Right lung (tissue), 5 donors: Measurements from ENCODE around the gene MGAT5. TPM values are rescaled to one million over a fixed set of nuclear protein-coding genes. Genes with fewer than 3 reads are reported as not detected.
A peak's percentile ranks its signal among the peaks of the same experiment; 100 is the strongest.

ENCODE experiments used
- DNase-seq, 2 donors: peaks; one replicate each; pipeline ENCODE4 v3.0.0-alpha.2; 2013
- polyA plus RNA-seq, 5 donors: library from polyadenylated mRNA; unstranded; fragments of 120-200 nt; gene quantifications; one replicate each; pipeline versions ENCODE4 v1.2.1 to v1.2.3, GENCODE V29; 2013; ENCODE audit warnings: inconsistent platforms in 1 of 5, low replicate concordance in 1 of 5; ENCODE audit not compliant: insufficient read length in 5 of 5, insufficient read depth in 1 of 5

The MGAT5 gene
- polyA plus RNA-seq, 5 donors = 20.7 to 27.3 (median 23.8) TPM

DNA sequence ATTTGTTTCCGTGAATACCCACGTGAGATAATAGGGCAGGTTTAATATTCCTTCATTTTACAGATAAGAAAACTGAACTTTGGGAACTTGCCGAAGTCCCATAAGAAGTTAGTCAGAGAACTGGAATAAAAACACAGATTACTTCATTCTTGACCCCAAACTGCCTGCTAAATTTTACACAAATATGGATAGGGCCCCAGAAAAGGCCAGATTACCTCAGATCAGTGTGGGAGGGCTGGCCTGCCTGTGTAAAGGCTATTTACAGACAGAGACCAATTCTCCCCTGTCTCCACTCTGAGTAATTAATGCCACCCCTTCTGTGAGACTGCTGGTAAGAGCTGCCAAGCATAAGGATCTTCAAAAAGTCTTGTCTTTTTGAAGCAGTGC, 139.2 kb downstream of the MGAT5 start:
- DNase-seq = no peak

DNA sequence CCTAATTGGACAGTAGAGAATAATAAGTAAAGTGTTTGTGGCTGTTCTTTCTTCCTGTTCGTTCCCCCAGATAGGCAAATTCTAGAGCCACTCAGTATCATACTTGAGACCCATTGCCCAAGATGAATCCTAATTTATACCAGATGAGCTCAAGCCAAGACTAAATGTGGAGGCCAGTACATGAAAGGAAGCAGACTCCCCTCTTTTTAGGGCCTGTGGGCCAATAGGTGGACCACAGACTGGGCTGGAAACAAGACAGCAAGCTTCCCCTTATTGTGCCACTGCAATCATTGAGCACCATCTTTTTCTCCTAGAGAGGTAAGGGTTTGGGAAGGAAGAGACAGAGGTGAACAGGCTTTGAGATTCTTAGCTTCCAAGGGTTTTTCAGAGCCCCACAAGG, 141.9 kb downstream of the MGAT5 start:
- DNase-seq = no peak

DNA sequence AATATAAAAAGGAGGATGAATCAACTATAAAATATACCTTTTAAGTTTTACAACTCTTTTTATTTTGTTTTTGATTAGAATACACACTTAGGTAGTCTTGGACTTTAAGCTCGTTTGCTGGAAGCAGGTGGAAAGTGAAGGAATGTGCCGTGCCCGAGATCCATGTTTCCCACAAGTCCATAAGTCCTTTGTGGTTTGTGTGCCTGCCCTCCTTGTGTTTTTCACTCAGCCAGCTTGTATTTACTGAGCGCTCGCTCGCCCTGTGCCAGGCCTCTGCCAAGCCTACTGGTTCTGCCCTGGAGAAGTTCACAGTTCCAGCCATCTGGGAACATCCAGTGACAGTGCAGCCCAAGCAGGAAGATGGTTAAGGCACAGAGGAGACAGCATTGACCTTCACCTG, 142.6 kb downstream of the MGAT5 start:
- DNase-seq = no peak

DNA sequence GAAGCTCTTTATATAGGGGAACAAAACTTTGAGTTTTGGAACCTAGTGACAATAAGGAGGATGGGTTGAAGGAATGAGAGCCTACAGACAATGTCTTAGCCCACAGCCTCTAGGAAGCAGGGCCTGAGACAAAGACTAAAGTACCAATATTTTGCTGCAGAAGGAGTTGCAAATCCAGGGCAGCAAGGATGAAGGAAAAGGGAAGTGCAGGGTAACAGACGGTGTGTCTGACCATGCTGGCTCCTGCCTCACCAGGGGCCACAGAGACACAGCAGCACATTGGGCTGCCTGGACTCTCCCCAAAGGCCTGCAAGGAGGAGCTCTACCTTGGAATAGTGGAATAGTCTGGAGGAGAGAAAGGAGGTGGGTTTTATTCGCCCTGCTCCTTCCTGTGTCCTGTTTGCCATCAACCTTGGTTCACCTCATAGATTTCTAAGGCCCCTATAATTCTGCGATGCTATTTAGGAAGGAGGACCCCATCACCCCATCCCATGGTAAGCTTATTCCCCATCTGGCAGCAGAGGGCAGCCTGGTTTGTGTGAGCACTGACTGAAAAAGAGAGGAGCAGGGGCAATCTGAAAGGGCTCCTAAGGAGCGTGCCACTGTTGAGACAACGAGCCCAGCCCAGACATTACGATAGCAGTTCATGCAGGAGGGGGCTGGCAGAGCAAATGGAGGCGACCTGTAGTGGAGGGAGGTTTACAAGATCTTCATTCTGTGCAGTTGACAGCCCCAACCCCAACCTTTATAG, 143.4 kb downstream of the MGAT5 start:
- DNase-seq = no peak

DNA sequence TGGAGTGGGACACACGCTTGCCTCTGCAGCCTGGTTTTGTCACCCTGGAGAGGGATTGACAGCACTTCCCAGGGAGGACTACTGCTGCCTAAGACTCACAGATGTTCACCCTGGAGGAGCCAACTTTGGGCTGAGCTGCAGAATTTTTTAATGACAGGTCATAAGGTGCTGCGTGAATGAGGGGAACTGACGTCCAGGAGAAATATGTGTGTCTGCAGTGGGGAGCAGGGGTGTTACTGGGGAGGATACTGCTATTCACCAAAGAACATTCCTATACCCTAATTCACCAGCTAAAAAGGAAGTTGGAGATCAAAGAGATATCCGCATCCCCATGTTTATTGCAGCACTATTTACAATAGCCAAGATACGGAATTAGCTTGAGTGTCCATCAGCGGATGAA, 144.4 kb downstream of the MGAT5 start:
- no peak for DNase-seq

DNA sequence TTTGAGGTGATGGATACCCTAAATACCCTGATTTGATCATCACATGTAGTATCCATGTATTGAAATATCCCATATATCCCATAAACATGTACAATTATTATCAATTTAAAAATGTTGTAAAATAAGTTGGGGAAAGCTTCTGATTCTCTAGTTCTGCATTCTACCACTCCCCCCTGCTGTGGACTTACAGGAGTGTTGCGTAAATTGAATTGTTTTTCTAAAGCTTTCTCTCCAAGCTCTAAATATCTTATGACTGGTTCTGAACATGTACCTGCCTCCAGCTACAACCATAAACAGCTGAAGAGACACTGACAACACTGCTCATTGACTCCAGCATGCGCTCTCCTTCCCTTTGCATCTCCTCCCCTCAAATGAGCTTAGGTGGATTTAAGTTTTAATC, 145.2 kb downstream of the MGAT5 start:
- DNase-seq = no peak

DNA sequence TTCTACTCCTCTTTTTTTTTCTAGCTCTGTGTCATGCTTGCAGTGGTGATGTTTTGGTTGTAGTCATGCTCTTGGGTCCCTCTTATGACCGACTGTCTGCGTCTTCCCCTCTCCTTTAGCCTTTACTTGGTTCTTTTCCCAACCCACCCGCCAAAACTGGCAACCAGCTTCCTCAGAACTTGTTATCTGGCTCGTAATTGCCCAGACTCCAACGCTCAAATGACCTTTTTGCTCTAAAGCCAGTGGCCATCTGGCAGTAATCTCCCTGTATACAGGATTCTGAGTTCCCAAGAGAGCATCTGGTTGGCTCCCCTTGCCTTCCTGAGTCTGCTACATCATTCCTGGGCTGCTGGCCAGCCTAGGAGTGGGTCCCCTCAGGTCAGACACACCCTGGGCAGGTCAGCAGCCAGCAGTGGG, 147.2 kb downstream of the MGAT5 start:
- DNase-seq = no peak

DNA sequence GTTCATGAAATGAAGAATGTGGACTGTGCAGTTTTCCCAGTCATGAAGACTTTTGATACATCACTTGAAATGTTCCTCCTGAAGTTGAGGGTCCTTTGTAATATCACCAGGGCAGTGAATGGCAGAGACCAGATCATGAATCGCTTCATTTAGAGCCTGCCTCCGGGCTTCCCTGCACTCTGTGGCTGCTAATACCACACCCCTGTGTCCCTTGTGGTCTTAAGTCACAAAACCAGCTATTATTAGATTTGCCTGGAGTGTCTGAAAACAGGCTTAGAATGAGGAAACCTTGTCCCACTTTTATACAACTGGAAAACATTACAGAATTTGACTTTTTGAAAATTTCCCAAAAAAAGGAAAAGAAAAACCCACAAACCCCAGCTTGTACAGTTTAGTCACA, 147.9 kb downstream of the MGAT5 start:
- DNase-seq = no peak

DNA sequence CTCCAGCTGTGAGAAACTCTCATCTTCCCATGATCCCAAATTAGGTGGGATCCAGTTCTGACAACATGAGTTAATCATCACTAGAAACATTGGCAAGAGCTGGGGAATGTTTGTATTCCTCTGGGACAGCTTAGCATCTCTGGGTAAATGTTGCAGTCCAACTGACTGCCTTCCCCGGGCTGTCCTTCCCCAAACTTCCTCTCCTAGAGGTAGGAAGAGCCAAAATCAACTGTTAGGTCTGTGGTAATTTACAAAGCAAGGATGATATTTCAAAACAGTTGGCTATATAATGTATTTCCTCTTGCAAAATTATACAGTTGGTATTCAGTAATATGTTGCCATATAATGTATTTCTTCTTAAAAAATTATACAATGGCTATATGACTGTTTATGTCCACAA, 148.5 kb downstream of the MGAT5 start:
- DNase-seq = peak in 1 of 2 donors; percentile 8

DNA sequence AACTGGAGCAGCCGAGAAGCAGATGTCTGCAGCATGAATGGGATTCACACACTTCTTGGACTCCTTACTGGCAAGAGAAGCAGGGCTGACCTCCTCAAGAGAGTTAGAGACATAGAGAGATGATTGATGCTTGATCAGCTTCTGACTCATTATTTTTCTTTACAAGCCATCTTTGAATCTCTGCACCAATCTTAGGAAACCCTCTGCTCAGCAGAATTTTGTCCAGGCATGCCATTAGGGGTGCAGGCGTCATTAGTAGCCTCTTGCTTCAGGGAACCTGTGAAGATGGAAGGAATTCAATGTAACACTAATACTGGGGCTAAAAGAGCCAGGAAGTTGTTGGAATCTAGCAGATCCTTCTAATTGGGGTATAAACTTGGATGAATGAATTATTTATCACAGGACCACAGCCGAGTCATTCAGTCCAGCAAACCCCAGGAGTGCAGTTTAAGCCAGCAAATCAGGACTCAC, 151.8 kb downstream of the MGAT5 start:
- no peak for DNase-seq

DNA sequence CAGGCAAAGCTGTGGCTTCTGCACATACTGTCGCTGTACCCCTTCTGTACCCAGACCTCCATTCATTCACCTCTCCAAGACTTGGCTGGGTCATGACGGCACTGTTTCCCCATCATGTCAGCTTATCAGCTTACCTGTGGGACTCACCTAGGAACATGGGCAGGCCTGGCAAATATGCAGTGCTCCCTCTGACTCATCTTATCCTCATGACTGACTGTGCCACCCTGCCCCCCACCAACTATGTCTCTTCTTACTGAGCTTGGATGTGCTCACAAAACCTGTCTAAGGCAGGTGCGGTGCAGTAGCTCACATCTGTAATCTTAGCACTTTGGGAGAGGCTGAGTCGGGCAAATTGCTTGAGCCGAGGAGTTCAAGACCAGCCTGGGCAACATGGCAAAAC, 152.4 kb downstream of the MGAT5 start:
- no peak for DNase-seq

DNA sequence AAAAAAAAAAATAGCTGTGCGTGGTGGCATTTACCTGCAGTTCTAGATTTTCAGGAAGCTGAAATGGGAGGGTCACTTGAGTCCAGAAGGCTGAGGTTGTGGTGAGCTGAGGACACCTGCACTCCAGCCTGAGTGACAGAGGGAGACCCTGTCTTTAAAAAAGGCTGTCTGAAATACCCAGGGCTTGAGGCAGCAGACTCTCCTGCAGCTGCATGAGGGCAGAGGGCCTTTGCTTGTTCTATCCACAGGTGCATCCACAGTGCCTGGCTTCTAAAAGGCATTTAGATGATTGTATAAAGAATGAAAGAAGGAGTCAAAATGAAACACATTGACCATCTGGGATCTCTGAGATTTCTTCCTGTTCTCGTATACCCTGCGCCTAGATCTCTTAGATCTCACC, 152.9 kb downstream of the MGAT5 start:
- DNase-seq = no peak

DNA sequence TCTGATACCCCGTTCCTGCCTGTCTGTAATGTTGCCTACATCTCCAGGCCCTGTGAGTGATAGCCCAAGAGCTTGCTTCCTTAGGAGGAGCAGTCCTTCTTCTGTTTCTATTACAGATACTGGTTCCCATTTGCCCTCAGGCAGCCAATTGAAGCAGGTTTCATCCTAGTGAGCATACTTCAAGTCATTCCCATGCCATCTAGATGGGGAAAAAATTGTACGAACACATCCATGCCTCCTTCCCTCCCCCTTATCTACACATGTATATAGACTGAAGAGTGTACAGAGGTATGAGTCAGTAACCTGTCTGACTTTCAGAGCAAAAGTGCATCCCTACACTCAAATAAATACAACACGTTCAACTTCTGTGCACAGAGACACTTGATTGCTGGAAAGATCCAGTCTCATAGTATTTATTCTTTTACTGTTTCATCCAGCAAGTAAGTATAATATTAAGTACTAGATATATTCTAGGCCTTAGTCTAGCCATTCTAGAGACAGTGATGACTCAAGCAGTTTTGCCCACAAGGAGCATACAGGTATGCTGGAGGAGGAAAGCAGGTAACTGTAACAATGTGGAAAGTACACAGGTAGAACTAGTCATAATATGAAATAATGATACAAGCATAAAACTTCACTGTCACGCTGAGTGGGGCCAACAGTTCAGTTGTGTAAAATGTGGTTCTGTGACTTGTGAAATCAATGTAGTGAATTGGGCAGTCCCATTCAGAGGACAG, 153.4 kb downstream of the MGAT5 start:
- no peak for DNase-seq

DNA sequence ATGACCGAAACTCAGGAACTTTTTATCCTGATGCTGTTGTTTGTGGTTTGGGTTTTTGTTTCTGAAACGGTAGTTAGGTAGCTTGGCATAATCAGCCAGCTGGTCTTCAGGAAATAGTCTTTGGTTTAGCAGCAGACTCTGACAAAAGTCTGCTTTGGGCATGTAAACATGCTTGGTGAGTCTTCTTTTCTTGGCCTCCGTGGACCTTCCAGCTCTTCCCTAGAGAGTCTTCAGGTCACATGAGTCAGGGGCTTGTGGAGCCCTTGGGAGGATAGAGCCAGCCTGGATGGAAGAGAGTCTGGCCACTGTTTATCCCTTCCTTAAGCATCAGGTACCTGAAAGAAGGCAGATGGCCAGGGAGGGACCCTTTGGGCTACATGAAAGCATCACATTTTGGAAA, 154.5 kb downstream of the MGAT5 start:
- no peak for DNase-seq

DNA sequence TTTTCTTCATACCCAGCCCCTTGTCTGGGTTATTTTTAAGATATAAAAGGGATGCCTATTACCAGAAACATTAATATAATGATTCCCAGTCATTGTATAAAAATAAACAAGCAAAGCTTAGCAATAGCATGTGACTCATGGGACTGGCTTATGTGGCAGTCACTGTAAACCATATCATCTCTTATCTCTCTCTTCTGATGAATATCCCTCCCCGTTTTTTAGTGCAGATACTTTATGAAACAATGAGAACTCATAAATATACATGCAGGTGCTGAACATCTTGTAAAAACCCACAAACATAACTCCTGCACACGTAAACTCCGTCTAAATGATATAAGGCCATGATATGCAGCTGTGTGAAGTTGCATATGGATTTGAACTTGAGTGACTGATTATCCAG, 154.9 kb downstream of the MGAT5 start:
- no peak for DNase-seq

DNA sequence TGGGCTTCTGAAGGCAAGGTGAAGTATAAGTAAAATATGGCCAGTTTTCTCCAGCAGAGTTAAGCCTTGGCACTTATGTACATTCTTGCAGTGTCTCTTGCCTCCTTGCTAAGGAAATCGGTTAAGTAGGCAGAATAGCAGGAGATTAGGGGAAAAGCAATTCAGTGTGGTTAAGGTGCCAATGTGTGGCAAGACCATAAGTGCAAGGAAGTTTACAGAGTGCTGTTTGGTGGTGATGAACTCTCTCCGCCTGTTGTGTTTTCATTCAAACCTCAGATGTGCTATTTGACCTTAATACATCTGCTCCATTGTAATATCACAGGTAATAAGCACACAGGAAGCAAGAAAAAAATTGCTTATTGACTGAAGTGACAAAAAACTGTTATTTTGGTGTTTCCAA, 156.1 kb downstream of the MGAT5 start:
- DNase-seq = no peak

DNA sequence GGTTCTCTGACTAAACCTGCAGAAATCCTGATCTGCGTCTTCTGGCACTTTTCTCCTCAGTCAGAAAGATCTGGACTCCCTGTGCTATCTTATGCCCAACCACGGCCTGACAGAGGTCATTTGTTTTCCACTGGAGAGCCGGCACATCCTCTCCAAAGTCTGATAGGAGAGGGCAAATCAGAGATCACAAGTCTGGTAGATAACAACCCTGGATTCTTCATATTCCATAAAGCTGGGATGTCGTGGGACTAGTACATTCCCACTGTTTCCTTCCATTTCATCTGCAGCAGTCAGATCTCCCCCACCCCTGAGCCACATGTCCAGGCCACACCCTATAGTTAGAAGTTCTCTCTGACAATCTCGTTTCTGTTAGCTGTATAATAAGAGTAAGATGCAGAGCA, 157.0 kb downstream of the MGAT5 start:
- no peak for DNase-seq

DNA sequence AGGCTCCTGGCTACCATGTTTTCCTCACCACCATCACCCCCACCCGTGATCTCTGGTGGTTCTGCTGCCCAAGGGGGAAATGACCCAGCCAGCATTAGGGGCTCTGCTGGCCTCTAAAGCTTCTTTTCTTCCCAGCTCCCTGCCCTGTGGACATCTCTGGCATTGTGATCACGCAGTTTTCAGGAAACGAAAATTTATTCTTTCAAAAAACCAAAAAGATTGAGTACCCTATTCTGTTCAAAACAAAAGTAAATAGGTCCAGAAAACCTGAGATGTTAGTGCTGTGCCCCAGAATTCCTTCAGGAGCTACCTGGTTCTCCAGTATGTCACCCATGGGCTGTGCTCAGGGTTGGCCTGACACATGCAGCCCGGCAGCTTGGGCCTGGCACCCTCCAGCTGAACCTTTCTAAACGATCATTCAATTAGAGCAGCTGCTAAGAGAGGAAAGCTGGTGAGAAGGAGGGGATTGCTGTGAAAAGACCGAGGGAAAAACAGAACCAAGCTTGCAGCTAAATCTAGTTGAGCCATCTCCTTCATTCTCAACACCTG, 157.5 kb downstream of the MGAT5 start:
- DNase-seq = no peak

DNA sequence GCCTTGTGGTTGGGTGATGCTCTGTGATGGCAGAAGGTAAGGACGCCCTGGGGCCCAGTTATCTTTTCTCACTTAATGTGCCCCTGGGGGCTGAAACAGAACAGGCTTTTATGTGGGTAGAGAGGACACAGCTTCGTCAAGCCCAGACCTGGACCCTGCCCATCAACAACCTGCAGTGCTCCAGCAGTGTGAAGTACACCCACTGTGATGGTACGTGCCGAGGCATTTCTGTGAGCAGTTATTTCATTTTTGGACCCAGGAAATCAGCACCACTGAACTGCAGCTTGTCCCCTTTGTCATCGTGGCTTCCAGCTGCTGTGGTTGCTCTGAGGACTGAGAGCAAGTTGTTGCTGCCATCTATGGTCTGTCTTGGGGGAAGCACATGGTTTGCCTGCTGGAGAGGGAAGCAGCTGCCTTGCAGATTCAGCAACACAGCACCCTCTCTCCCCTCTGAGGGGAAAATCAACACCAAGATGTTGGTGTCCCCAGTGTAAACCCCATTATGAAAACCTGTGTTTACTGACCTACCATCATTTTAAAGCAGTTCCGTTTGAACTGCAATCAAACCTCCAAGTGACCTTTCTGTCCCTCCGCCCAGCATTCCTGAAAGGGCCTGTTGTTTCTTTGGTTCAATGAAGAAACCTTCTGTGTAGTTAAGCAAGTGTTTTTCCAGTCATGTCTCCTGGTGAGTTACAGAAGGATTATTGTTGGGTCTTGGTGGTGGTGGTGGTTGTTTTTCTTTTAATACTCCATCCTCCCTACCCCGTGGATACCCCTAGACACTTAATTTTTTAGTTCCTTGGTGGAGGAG, 158.2 kb downstream of the MGAT5 start:
- DNase-seq = peak; percentile 62 to 77

DNA sequence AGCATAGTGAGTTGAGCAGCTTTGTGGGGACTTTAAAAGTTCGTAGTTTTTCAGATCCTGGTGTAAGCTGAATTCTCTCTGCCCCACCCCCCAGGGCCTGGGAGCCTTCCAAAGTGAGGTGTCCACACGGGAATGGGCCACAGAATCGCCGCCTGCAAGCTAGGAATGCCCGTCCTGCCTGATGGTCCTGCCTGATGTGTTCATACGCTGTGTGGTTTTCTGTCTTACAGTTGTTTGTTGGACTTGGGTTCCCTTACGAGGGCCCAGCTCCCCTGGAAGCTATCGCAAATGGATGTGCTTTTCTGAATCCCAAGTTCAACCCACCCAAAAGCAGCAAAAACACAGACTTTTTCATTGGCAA, 158.7 kb downstream of the MGAT5 start:
- no peak for DNase-seq

DNA sequence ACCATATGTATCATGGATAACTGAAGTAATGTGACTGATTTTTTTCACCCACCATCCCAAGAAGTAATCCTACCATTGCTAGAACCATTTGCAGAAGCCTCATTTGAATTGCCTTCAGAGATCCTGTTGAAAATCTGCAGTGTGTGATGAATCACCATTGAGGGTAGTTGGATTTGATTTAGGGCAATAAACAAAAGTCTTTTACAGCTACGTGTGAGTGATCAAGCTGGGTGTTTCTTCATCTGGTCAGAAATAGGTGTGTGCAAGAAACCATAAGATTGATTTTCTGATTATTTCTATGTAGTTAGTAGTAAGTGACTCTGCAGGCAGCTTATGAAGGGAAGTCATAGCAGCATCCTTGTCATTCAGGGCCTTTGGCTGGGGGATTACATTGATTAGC, 159.6 kb downstream of the MGAT5 start:
- DNase-seq = no peak

DNA sequence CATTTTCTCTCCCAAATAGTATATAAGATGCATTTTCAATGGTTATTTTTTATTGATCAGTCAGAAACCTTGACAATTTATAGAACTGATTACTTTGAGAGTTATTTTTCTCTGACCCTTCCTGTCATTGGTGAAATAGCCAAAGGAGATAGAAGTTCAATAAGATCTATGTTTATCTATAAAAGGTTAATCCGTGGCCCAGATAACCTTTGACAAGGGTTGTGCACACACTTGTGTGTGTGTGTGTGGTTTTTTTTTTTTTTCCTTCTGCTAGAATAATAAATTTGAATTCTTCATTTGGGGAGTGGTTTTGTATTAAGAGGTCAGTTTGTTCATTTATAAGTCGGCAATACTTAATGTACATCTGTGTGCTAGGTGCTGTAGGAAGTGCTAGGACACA, 160.0 kb downstream of the MGAT5 start:
- DNase-seq = no peak
